Left renal pelvis (tissue), 4 donors: ENCODE measurements around the gene RSPH6A. TPM values are rescaled to one million over a fixed set of nuclear protein-coding genes. Genes with fewer than 3 reads are reported as not detected.
"Not testable (repeated sequence)": the region's sequence is repeated elsewhere in the genome, so short reads cannot be mapped to it uniquely, and the experiment has no call there.

ENCODE experiments used
- DNase-seq, 4 donors: peaks; one replicate each; pipeline ENCODE4 v3.0.0-alpha.2; 2013; ENCODE audit warnings: low read depth in 4 of 4, low spot score in 3 of 4
- polyA plus RNA-seq, 4 donors: library from polyadenylated mRNA; unstranded; fragments of 120-200 nt; gene quantifications; one replicate each; pipeline ENCODE4 v1.2.1, GENCODE V29; 2013; ENCODE audit not compliant: insufficient read length in 4 of 4

Gene RSPH6A
- polyA plus RNA-seq, 4 donors, result not detected

DNA sequence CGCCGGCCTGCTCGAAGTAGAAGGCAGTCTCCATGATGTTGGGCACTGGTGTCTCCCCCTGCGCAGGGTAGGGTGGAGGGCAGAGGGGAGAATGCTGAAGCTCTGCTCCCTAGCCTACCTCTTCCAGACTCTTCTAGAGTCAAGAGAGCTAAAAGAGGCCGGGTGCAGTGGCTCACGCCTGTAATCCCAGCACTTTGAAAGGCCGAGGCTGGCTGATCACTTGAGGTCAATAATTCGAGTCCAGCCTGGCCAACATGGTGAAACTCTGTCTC is 10.2 kb downstream of the RSPH6A start:
- no peak for DNase-seq

DNA sequence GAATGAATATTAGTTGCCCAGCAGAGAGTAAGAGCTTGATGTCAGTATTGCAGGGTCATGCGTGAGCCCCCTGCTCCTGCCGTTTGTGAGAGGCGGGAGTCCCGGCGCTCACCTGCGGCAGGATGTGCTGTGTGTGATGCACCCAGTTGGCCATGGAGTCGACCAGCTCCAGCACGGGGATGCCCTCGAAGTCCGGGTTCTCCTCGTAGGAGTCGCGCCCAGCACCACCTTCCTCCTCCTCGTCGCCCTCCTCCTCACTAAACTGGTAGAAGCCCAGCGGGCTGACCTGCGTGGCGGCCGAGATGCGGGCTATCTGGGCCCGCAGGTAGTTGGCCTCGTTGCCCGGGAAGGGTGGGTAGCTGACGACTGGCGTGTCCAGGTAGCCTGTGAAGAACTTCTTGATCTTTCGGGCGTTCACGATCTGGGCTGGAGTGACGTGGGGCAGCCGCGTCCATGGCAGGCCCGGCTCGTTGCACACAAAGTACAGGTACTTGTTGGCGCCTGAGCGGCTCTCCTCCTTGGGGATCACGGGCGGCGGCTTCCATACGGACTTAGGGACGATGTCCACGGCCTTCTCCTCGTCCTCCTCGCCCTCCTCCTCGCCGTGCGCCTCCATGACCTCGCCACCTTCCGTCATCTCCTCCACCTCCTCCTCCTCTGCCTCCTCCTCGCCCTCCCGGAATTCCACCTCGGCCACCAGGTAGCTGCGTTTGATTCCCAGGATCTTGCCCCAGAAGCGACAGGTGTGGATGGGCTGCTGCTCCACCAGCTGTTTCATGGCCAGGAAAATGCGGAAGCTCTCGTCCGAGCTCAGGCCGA is 10.8 kb downstream of the RSPH6A start:
- DNase-seq, result no peak

DNA sequence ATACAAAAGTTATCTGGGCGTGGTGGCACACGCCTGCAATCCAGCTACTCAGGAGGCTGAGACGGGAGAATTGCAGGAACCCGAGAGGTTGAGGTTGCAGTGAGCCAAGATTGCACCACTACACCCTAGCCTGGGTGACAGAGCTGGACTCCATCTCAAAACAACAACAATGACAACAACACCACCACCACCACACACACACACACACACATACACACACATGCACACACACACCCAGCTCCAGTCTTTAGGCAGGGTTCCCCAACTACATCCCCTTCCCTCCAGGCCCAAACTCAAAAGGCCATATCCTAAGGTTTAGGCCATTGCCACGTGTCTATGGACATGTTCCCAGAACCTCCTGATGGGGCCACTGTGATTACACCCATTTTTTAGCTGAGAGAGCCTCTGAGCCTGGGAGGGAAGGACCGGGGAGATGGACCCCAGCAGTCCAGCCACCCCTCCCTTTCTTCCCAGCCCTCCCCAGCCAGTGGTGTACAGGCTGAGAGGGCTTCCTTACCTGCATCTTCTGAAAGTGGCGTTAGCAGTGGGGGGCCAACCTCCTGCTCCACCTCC is 13.4 kb downstream of the RSPH6A start:
- DNase-seq, result no peak

DNA sequence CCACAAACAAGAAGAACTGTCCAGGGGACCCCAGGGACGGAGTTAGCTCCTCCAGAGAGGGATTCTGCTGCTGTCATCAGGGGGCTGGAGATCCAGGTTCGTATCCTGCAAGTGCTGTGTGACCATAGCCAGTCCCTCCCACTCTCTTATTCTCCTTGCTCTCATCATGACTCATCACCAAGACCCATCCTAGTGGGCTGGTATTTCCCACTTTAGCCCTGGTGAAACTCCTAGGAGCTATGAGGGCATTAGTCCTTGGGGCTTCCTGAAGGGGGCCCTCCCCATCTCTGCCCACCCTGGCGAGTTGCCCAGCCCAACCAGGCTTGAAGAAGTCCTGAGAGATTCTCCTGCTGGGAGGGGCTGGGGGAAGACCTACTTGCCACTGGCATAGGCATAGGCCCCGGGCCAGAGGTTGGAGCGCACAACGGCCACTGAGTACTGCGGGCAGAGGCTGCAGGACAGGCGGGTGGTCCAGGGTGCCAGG is 15.0 kb downstream of the RSPH6A start:
- no peak for DNase-seq

DNA sequence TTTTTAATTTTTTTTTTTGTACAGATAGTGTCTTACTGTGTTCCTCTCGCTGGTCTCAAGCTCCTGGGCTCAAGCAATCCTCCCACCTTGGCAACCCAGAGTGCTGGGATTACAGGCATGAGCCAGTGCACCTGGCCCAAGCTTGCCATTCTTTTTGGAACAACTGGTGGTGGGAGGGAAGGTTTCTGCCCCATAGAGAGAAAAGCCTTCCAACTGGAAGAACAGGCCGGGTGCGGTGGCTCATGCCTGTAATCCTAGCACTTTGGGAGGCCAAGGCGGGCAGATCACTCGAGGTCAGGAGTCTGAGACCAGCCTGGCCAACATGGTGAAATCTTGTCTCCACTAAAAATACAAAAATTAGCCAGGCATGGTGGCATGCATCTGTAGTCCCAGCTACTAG is 15.6 kb downstream of the RSPH6A start:
- not testable (repeated sequence) for DNase-seq

DNA sequence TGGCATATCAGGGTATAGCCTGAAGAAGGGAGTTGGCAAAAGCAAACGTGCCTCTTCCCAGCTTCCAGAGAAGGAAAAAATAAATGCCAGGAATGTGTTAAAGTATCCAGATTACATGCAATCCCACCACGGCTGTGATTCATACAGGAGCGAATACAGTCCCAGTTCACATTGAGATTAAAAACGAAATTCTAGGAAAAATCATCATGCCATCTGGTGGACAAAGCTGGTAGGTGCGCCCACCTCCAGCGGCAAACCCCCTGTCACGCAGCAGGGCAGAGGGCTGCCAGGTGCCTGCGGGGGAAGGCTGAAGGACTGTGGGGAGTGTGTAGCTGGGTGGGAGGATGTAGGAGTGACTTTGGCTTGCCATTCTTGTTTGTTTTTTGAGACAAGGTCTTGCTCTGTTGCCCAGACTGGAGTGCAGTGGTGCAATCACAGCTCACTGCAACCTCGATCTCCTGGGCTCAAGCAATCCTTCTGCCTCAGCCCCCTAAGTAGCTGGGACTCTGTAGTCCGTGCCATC is 16.1 kb downstream of the RSPH6A start:
- DNase-seq, result peak in 3 of 4 donors; percentile 51 to 66 (median 52)

DNA sequence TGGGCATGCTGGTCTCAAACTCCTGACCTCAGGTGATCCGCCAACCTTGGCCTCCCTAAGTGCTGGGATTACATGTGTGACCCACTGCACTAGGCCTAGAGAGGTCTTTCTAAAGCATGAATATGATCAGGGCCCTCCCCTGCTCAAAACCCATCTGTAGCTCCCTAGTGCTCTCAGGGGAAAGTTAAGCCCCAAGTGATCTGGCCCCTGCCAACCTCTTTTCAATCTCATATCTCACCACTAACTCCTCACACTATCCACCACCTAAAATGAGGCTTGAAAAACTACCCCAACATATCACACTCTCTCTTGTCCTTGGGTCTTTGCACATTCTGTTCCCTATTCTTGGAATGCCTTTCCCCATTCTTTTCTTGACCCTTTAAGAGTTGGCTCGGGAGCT is 20.5 kb downstream of the RSPH6A start:
- no peak for DNase-seq

DNA sequence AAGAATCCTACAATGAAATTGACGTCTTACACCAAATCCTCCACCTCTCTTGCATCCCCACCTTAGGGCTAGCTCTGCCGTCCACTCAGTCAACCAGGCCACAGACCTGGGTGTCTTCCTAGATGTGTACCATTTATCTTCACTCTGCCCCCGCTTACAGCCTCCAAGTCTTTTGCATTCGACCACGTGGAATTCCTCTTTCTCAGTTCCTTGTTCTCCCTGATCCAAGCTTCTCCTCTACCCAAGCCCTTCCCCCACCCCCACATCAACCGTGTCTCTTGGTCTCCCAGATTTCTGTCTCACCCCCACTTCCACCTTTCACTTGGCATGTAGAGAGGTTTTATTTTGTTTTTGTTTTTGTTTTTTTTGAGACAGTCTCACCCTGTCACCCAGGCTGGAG is 21.2 kb downstream of the RSPH6A start:
- DNase-seq, result no peak

DNA sequence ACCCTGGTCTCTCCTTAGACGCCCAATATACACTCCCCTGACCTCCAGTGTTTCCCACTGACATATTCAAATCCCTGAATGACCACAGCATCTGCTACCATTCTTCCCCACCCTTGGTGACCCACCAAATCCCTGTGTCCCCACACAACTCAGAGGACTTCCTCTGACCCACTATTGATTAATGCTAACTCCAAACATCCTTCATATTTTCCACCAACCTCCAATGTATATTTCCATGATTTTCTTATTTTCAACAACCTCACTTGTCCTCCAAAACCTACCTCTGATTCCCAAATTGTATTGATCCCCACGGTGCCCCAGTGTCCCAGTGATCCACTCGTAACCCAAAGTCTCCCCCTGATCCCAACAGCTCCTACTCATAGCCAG is 21.9 kb downstream of the RSPH6A start:
- no peak for DNase-seq

DNA sequence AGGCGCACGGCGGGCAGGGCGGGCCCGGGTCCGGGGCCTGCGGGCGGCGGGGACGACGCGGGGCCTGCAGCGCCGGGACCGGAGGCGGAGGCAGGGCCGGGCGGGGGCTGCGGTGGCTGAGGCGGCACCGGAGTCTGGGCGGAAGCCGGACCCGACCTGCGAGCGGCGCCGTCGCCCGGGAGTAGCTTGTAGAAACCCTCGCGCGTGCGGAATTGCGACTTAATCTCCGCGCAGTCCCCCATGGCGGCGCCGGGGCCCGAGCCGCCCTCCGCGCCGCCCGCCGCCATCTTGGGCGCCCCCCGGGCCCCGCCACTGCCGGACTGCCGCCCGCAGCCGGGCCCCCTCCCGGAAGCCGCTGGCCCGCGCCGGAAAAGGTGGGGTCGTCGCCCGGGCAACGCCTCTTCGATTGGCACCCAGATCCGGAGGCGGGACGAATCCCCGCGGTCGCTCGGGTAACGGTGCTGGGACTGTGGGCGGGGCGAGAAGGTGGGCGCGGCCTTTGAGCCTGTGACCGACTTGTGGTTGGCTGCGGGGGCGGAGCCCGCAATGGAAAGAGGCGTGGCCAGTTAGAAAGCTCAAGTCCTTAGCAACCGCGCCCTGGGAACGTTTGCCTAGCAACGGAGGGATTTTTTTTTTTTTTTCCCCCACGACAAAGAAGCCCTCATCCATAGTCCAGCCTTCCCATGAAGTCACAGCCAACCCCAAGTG is 22.5 kb downstream of the RSPH6A start, which contains the start of gene DMWD:
DMWD (minus strand) TSS at position 376 of the 708 bp plus-strand sequence; CDS start at position 287, 89 bp downstream.
- peak; percentile 95 to 98 (median 97) for DNase-seq

DNA sequence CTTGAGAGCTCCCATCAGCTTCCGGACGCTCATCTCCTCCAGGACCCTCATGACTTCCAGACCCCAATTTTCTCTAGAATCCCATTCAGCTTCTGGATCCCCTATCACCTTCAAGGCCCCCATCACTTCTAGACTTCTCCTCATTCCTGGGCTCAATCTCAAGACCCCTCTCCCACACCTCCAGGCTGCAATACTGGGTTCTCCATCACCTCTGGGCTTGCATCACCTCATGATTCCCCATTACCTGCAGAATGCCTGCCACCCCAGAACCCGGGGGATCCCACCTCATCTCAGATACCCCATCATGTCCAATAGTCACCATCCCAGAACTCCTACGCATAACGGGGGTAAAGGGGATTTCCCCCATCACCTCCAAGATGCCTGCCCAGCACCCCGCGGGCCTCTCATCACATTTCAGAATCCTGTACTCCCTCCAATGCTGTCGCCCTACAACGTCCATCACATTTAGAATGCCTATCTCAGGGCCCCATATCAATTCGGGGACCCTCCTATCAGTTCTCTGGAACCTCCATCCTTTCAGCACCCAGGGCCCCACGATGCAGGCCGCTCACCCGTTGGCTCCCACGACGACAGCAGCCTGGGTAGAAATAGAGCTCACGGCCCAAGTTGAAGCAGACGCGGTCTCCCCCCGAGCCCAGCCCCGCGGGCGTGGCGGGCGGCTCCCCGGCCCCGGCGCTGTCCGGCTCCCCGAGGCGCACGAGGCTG is 23.2 kb downstream of the RSPH6A start:
- no peak for DNase-seq

DNA sequence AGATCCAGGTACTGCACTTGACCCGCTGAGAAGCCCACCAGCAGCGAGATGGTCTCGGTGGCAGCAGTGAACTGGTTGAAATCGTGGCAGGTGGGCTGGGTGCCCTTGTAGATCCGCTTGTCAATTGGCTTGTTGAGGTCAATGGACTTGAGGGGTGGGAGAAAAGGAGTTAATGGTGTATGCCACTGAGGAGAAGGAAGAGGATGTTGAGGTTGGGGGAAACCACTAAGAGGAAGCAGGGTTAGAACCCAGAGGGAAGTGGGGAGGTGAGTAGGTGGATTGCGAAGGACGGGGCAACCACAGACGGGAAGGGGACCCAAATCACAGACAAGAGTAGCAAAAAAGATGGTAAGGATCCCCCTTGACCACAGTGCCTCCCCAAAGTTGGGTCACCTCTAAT is 24.2 kb downstream of the RSPH6A start:
- DNase-seq, result no peak

DNA sequence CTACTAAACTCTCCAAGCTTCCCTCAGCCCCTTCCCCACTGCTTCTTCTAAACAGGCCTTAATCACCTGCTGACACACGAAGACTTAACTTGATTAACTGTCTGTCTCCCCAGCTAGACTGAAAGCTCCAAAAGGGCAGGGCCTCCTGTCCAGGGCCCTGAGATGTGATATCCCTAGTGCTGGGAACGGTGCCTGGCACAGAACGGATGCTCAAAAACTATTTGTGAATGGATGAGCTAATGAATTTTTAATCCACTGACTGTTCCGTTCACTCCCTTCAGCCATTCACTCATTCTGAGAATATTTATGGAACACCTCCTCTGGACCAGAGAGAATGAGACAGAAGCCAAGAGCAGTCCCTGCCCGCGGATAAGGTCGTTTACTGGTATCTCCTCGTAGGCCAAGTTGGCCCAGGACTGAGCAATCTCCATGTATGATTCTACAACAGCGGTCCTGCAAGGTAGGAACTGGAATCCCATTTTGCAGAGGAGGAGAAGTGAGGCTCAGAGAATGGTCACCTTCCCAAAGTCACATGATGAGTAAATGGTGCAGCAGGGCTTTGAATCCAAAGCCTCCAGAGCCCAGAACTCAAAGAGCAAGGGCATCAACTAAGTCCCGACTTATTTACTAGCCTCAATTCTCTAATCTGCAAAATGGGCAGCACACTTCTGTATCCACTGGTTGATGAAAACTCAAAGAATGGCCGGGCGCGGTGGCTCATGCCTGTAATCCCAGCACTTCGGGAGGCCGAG is 25.9 kb downstream of the RSPH6A start:
- no peak for DNase-seq

DNA sequence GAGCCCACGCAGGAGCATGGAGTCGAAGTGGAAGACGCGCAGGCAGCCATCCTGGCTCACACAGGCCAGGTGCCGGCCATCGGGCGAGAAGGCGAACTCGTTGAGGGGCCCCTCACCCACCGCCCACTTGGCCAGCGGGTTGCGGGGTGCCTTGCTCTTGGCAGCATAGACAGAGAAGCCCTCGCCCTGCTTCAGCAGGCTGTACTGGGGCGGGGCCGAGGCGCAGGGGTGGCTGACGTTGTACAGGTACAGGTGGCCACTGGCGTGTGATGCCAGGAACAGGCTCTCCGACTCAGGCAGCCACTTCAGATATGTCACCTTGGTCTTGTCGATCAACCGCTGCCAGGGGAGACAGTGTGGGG is 28.6 kb downstream of the RSPH6A start:
- no peak for DNase-seq

DNA sequence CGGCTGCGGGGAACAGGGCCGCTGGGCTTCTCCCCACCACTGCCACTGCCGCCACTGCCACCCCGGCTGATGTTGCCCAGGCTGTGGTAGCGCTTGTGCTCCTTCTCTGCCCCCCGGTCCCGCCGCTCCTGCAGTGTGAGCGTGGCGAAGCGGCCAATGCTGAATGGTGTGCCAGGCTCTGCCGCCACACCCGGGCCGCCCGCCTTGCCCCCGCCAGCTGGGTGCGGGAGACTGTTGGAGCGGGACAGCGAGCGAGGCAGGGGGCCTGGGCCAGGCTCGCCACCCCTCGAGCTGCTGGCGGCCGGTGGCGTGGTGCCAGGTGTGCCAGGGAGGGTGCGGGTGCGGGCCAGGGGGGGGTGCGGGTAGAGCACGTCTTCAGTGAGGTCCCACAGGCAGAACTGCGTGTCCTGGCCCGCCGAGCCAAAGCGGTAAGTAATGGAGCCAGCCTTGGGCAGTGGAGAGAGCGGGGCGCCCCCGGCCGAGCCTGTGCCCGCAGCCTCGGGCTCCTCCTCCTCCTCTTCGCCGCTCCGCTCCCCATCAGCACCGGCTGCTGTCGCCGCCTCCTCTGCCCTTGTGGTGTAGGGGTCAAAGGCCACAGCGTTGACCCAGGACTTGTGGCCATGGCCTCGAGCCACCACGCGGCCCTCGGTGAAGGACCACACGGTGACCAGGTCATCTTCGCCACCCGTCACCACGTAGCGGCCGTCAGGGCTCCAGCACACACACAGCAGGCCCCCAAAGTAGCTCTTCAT is 29.2 kb downstream of the RSPH6A start:
- no peak for DNase-seq

DNA sequence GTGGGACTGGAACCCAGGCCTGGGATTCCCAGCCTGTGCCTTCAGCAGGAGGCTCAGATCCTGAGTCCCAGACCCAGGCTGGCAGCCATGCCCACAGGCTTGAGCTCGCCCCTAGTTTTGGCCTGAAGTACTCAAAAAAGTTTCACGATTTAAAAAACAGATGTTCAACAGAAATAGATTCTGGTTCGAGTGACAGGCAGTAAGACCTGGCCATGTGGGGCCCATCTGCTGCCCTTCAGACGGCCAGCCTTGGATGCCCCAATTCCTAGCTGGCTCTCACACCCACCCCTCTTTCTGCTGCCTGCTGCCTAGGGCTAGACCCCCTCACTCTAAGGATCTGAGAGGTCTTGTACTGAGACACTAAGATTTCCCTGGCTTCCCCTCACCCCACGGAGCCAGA is 30.0 kb downstream of the RSPH6A start:
- no peak for DNase-seq

DNA sequence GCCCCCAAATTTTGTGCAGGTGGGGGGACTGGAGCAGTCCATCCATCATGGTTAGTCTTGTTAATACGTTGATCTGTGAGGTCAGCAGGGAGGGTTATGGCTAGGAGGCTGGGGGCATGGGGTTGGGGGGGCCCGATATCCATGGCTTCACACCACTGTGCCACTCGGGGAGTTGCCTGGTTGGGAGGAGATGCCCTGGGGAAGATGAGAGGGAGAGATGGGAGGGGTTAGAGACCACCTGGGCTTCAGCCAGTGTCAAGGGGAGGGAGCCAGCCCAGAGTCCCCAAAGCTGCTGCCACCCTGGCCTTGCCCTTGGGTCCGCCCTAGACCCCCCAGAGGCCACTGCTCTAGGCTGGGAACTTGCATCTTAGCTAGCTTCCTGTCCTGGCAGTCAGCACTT is 31.0 kb downstream of the RSPH6A start:
- DNase-seq, result no peak

DNA sequence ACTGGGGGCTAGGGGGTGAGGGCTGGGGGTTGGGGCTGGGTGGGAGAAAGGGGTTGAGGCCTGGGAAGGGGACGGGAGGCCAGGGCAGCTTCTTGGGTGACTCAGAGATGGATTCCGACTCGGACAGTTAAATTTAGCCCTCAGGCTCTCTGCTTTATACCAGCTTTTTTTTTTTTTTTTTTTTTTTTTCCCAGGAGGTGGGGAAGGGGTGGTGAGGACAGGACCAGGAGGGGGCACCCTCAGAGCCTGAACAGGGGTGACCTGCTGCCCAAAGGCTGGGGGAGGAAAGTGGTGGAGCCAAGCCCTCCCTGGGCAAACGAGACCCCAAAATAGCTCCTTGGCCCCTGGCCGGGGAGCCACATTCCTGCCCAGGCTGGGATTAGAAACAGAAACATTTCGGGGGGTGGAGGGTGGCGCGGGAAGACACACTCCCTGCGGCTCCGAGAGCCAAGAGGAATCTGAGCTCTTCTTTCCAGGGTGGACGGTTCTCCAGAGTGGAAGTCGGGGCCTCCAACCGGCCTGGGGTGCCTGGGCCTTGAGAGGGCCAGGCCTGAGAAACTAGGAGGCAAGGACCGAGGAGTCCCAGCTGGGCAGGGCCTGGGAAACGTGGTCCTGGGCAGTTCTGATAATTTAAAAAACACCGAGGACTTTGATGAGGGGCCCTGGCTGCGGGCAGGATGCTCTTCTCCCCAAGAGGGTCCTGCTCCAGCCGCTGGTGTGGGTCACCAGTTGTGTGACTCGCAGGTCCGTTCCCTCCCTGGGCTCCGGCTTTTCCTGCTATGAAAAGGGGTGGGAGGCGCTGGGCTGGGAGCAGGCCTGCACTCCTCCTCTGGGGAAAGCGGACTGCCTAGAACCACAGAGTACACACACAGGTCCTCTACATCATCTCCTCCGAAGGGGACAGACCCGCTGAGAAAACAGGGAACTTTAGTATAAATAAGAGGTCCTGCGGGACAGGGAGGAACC is 32.0 kb downstream of the RSPH6A start:
- DNase-seq, result no peak
